GM19025 (cell line): ENCODE results near the gene TNS3.

ENCODE experiments used
- ATAC-seq: cut with Tn5 transposase; IDR thresholded peaks from one replicate; pipeline ENCODE4 v1.9.1; 2021; ENCODE audit warnings: mild to moderate bottlenecking, low read depth, moderate library complexity; ENCODE audit not compliant: unreplicated experiment

TNS3 gene

DNA sequence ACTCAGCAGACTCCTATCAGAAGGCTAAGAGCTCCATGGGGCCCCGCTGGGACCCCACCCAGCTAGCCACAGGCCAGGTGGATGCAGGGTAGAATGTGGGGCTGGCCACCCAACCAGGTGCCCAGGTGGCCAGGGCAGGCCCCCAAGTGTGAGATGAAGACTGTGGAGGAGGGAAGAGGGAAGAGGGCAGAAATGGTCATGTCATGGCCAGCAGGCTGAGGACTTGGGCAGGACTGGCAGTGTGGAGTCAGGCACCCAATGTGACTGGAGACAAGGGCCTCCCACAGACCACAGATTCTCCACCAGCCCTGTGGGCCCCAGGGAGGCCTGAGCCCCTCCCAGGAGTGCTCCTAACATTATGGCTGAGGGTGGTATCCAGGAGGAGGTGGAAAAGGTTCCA, 141.6 kb downstream of the TNS3 start:
- ATAC-seq, result no peak

GRCh38 chr7:47439181-47439667, 142.7 kb downstream of the TNS3 start:
- no peak for ATAC-seq

GRCh38 chr7:47438411-47439029, 143.4 kb downstream of the TNS3 start:
- no peak for ATAC-seq

DNA sequence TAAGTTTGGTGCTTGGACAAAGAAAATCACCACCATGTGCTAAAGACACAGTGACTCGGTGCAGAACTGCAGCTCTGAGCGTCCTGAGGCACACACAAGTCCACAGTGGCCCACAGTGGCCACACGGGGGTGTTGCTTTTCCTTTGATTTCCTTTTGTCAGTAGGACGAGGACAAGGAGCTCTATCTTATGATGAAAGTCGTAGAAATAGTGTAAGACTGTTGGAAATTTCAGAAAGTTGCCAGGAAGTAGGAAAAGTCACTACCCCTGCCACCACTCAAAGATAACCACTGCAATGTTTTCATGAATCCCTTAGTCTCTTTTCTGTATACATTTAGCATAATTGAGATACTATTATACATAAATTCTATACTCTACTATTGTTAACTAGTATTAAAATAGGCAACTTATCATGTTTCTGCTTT, 146.0 kb downstream of the TNS3 start:
- ATAC-seq, result no peak

GRCh38 chr7:47433564-47433895, 148.4 kb downstream of the TNS3 start:
- ATAC-seq, result no peak

DNA sequence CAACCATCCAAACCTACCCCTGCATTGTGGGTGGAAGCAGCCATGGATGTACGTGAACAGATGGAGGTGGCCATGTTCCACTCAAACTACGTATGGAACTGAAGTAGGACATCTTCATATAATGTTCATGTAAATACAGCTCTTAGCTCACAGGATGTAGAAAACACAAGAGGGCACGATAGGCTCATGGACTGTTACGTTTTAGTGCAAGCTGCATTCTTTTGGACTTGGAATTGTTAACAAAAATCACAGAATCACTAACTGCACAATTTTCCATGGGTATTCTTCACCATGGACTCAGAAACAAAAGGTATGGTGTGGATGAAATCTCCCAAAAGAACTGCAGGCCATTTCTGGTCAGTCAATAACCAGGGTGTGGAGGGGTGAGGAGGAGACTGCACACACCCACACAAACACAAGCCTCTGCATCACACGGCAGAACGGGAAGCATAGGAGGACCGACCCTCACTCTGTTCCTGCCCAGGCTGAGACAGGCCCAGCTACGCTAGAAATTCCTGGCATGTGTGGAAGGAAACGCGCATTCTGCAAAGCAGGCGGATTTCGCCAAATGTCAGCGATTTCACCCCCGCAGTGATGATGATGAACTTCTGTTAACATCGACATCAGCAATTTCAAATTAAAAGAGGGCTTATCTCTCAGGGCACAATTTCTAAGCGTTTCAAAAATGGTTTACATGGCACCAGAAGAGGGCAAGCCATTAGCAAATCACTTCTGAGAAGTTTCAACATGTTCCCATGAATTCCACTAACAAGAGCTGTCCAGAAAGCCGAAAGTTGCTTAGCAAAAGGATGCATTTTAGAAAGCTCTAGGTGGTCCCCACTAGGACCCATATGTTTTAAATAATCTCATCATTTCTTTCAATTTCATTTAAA, 149.0 kb downstream of the TNS3 start:
- no peak for ATAC-seq

GRCh38 chr7:47430422-47430821, 151.5 kb downstream of the TNS3 start:
- ATAC-seq, result no peak

DNA sequence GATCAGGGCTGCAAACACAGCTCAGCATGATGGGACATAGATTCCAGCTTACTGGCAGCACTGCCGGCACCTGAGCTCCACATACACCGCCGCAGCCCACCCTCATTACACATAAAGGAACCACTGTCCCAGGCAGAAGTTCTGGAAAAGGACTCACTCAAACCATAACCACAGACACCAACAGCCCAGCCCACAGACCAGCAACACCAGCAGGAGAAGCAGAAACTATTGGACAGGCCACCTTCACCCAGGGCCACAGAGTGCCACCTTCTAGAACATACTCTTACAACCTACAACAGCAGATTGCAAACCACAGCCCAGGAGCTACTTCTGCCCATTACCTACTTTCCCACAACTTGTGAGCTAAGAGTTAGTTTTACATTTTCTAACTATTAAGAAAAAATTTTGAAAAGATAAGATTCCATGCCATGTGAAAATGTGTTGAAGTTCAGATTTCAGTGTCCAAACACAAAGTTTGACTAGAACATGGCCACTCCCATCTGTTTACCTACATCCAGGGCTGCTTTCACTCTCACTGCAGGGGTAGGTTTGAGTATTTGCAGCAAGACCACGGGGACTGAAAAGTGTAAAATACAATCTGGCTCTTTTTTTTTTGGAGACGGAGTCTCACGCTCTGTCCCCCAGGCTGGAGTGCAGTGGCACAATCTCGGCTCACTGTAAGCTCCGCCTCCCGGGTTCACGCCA, 153.0 kb downstream of the TNS3 start:
- ATAC-seq, result no peak

DNA sequence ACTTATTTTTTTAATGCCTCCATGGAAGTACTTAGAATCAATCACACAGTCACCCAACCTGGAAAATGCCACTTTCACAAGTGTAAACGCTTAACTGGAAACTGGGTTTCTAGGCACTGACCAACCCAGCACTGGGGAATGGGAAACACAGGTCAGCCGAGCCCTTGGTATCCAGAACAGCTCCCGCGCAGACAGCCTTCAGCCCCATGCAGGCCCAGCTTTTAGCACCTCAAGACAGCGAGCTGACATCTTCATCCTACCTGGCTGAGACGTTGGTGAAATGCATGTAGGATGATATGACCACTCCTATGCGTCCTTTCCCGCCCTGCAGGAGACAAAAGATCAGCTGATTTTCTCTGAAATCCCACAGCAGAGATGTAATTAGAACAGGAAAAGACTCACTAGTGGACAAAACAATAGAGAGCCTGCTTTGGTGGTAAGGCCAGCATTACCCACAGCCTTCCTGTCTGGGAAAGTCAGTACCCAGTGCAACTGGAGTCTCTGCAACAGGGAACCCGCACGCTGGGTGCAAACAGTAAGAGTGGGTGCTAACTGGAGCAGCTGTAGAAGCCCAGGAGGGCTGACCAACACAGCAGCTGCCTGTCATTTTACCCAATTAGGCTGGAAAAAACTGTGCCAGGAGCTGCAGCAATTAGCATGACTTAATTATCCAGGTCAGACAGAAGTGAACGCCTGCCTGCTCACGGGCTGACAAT, 153.7 kb downstream of the TNS3 start:
- ATAC-seq, result no peak

- no peak for ATAC-seq
Measured at GRCh38 chr7:47427051-47427643, 154.8 kb downstream of the TNS3 start.

- no peak for ATAC-seq
Measured at GRCh38 chr7:47424523-47424922, 157.4 kb downstream of the TNS3 start.

- ATAC-seq, result no peak
Measured at GRCh38 chr7:47423196-47423595, 158.7 kb downstream of the TNS3 start.

GRCh38 chr7:47422611-47423010, 159.3 kb downstream of the TNS3 start:
- no peak for ATAC-seq

GRCh38 chr7:47421456-47421855, 160.5 kb downstream of the TNS3 start:
- ATAC-seq, result no peak

- no peak for ATAC-seq
Measured at GRCh38 chr7:47420122-47420780, 161.7 kb downstream of the TNS3 start.

DNA sequence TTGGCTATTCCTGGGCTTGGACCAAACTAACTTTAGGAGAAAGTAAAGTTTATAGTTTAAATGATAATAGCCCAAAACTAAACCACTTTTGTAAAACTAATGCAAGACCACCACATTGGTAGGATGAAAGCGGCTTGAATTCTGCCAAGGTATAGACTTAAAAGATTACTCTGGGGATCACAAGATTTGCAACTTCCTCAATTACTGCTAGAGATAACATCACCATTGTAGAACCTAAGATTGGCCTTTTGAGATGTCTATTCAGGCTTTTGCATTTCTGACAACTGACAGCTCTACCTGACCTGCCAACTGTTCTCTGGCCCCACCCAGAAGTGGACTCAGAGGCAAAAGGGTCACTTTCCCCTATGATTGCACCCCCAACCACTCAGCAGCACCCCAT, 162.4 kb downstream of the TNS3 start:
- no peak for ATAC-seq

DNA sequence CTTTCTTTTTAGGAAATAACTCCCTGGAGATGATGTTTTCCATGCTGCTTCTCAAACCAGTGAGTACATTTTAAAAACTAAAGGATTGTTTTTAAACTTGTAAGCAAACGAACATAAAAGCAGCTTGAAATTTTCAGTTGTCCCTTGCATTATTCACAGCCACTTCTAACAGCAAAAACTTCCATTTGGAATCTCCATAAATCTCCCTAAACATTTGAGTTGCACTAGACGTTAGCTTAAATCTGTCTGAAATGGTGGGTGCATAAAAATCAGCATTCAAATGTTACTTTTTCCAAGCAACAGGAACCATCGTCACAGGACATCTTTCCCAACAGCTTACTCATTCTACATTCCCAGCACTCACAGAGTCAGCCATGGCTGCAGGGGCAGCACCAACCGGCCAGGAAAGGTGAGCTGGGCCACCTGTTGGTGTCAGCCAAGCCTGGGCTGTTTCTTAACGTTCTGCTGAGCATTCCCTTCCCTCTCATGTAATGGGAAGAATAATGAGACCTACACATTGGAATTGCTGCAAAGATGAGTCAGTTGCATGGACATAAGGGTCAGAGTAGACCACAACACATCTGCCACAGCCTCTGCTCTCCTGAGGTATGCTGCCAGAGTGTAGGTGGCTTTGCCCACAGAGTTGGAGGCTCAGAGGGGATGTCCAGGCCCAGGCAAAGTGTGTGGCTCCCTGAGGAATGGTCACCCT, 163.2 kb downstream of the TNS3 start:
- no peak for ATAC-seq

GRCh38 chr7:47416492-47417480, 165.1 kb downstream of the TNS3 start:
- no peak for ATAC-seq
